GM12892 (cell line): ENCODE data around the gene ABCC1.

Experiments
- POLR2A ChIP-seq: IDR thresholded peaks from 2 replicates; pipeline ENCODE4 v1.6.1; 2011; ENCODE audit warnings: low read depth, low read length, control low read depth
- POLR2AphosphoS5 ChIP-seq: IDR thresholded peaks from 2 replicates; pipeline ENCODE4 v1.6.1; 2011; ENCODE audit warnings: low read depth, low read length, control low read depth

DNA sequence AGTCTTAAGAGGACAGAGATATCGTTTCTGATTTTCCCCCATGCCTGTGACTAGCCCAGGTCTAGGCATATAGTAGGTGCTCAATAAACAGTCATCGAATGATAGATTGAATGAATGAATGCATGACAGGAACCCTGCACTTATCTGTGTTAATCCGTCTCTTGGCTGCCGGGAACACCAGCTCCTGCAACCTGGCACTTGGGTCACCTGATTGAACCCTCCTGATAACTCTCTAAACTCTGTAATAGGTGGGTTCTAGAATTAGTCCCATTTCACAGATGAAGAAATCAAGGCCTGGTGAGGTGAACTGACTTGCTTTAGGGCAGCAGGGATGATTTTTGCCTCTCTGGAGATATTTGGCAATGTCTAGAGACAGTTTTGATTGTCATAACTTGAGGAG is 43.7 kb downstream of the ABCC1 start:
- TF ChIP-seq POLR2AphosphoS5 (no peak), POLR2A (no peak)
